DND-41 (cell line): ENCODE measurements around the gene BLOC1S5.

Experiments used
- EZH2 ChIP-seq: IDR thresholded peaks from 3 replicates; pipeline ENCODE4 v1.6.1; 2012; ENCODE audit warnings: borderline replicate concordance, low read depth, mild to moderate bottlenecking, moderate library complexity, low read length, inconsistent platforms; ENCODE audit not compliant: severe bottlenecking
- TF ChIP-seq, protein P1 (sequence below): IDR thresholded peaks from 2 replicates; pipeline ENCODE4 v1.5.1; 2012; ENCODE audit warnings: borderline replicate concordance, low read length, moderate library complexity, mild to moderate bottlenecking; ENCODE audit not compliant: poor library complexity, severe bottlenecking; ENCODE audit errors: extremely low read depth

DNA sequence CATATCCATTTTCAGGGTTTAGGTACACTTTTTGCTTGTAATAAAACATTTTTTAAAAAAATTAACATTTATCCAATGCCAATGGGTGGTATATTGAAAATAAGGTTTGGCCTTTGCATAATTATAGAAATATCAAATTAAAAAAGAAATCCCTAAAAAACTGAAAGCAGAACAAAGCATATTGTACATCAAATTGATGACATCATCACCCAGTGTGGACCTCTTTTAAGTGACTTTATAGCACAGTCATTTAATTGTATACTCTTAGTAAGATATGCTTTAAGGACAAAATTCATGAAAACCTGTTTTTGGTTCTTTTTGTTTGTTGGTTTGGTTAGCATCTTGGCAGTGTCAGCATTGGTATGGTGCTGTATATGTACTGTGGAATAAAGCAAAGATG, 39.5 kb upstream of the BLOC1S5 start:
- TF ChIP-seq, protein P1, sequence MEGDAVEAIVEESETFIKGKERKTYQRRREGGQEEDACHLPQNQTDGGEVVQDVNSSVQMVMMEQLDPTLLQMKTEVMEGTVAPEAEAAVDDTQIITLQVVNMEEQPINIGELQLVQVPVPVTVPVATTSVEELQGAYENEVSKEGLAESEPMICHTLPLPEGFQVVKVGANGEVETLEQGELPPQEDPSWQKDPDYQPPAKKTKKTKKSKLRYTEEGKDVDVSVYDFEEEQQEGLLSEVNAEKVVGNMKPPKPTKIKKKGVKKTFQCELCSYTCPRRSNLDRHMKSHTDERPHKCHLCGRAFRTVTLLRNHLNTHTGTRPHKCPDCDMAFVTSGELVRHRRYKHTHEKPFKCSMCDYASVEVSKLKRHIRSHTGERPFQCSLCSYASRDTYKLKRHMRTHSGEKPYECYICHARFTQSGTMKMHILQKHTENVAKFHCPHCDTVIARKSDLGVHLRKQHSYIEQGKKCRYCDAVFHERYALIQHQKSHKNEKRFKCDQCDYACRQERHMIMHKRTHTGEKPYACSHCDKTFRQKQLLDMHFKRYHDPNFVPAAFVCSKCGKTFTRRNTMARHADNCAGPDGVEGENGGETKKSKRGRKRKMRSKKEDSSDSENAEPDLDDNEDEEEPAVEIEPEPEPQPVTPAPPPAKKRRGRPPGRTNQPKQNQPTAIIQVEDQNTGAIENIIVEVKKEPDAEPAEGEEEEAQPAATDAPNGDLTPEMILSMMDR, result no peak
- no peak for TF ChIP-seq EZH2
